Activated CD4-positive, alpha-beta T cell treated with anti-CD3 and anti-CD28 coated beads, Interleukin-2, amount 50 U/mL, for 4 hours (primary cell): ENCODE results near the gene ARHGAP36.

Experiments used
- DNase-seq, 2 experiments: peaks; one replicate each; pipeline ENCODE4 v3.0.0-alpha.2; 2020

The ARHGAP36 gene

GRCh38 chrX:131058136-131058868 is at the start of gene ARHGAP36:
TSS of gene ARHGAP36 (plus strand) at chrX:131058346. CDS start at chrX:131081666, 23,320 bp downstream.
- DNase-seq, result no peak

GRCh38 chrX:131010186-131010585 is 48.0 kb upstream of the ARHGAP36 start:
- DNase-seq, result no peak

GRCh38 chrX:131025336-131025735 is 32.8 kb upstream of the ARHGAP36 start:
- no peak for DNase-seq

GRCh38 chrX:131032354-131033230 is 25.6 kb upstream of the ARHGAP36 start:
- no peak for DNase-seq

GRCh38 chrX:131034063-131034462 is 24.1 kb upstream of the ARHGAP36 start:
- no peak for DNase-seq

GRCh38 chrX:131040781-131041180 is 17.4 kb upstream of the ARHGAP36 start:
- no peak for DNase-seq

GRCh38 chrX:131041667-131042066 is 16.5 kb upstream of the ARHGAP36 start:
- no peak for DNase-seq

- no peak for DNase-seq
These were observed 12.4 kb upstream of the ARHGAP36 start for GRCh38 chrX:131045726-131046125.

GRCh38 chrX:131046596-131046995 is 11.6 kb upstream of the ARHGAP36 start:
- no peak for DNase-seq

- DNase-seq, result no peak
These were observed 11.0 kb upstream of the ARHGAP36 start for GRCh38 chrX:131047180-131047579.

- DNase-seq, result no peak
These were observed 5.1 kb upstream of the ARHGAP36 start for GRCh38 chrX:131053076-131053475.

- DNase-seq, result no peak
These were observed 3.2 kb upstream of the ARHGAP36 start for GRCh38 chrX:131054906-131055305.

GRCh38 chrX:131057706-131058105 is 440 bp upstream of the ARHGAP36 start:
- DNase-seq, result no peak

GRCh38 chrX:131059246-131059645 is 1.1 kb downstream of the ARHGAP36 start:
- no peak for DNase-seq

- no peak for DNase-seq
These were observed 2.0 kb downstream of the ARHGAP36 start for GRCh38 chrX:131060147-131060546.

- no peak for DNase-seq
These were observed 3.2 kb downstream of the ARHGAP36 start for GRCh38 chrX:131061306-131061705.

GRCh38 chrX:131063613-131064012 is 5.5 kb downstream of the ARHGAP36 start:
- no peak for DNase-seq

- no peak for DNase-seq
These were observed 8.1 kb downstream of the ARHGAP36 start for GRCh38 chrX:131066237-131066636.

- no peak for DNase-seq
These were observed 9.1 kb downstream of the ARHGAP36 start for GRCh38 chrX:131067216-131067615.

- DNase-seq, result no peak
These were observed 9.9 kb downstream of the ARHGAP36 start for GRCh38 chrX:131067846-131068745.

GRCh38 chrX:131068945-131069719 is 11.0 kb downstream of the ARHGAP36 start:
- DNase-seq, result no peak
